Activated T-helper 1 cell treated with anti-CD3 and anti-CD28 coated beads, Interleukin-12 subunit alpha, Interleukin-12 subunit beta, Interleukin-2, Interleukin-4 antibody, amounts not matched to agents 30 ng/mL and 10 ng/mL and 1 ng/mL, durations not matched to agents 14 hours and 24 hours and 36 hours (primary cell): Measurements from ENCODE around the gene MN1. TPM values are rescaled to one million over a fixed set of nuclear protein-coding genes. Genes with fewer than 3 reads are reported as not detected.

Experiments used
- DNase-seq: peaks from one replicate; pipeline ENCODE4 v3.0.0; 2021; ENCODE audit warnings: low spot score
- H3K27ac Mint-ChIP-seq: one replicate; pipeline ENCODE4 v1.8.0; 2021; ENCODE audit warnings: mild to moderate bottlenecking, mixed read lengths
- H3K27me3 Mint-ChIP-seq: one replicate; pipeline ENCODE4 v1.8.0; 2022; ENCODE audit warnings: mild to moderate bottlenecking, moderate library complexity, mixed read lengths; ENCODE audit not compliant: insufficient read depth
- H3K36me3 Mint-ChIP-seq: one replicate; pipeline ENCODE4 v1.8.0; 2021; ENCODE audit warnings: low read depth, mixed read lengths
- H3K4me1 Mint-ChIP-seq: one replicate; pipeline ENCODE4 v1.8.0; 2021; ENCODE audit warnings: low read depth, mixed read lengths
- H3K4me3 Mint-ChIP-seq: one replicate; pipeline ENCODE4 v1.8.0; 2021; ENCODE audit warnings: mild to moderate bottlenecking, moderate library complexity, mixed read lengths
- H3K9me3 Mint-ChIP-seq: one replicate; pipeline ENCODE4 v1.8.0; 2021; ENCODE audit warnings: mixed read lengths
- intact Hi-C: fragments of 100-400 bp; cut with micrococcal nuclease; formaldehyde crosslinking; loops from one replicate; pipeline ENCODE4 v1.15.1; 2024
- total RNA-seq: library from RNA; stranded (reverse); gene quantifications from 2 replicates; pipeline ENCODE4 v1.2.3, GENCODE V29; 2022

The MN1 gene
- total RNA-seq, 1 donor from 2014 or later: 0.08 TPM

DNA sequence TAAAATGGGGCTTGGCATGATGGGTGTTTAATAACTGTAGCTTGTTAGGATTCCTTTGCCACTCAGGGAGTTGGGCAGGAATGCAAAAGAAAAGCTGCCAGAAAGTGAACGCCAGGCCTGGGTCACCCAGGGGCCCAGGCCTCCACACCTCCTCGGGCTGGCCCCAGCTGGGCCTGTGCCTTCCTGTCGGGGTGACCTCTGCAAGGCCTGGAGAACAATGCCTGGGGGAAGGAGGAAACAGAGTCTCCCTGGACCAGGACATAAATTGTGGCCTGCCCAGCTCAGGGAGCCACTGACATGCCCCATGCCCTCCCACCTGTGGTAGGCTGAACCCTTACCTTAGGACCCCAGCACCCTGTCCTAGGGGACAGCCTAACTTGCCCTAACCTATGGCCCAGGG lies 21.9 kb downstream of the MN1 start:
- intact Hi-C loops: no loop called here
- H3K27me3 Mint-ChIP-seq: peaks cover 8% of the 10 kb centered on the region
- no peaks in the 10 kb centered on the region for H3K9me3 Mint-ChIP-seq
- H3K27ac Mint-ChIP-seq: no peak overlapping the region
- no peak for DNase-seq
- H3K36me3 Mint-ChIP-seq: no peaks in the 10 kb centered on the region
- no peak overlapping the region for H3K4me3 Mint-ChIP-seq
- H3K4me1 Mint-ChIP-seq: no peaks in the 10 kb centered on the region

GRCh38 chr22:27778294-27779090 lies 23.1 kb downstream of the MN1 start:
- Mint-ChIP-seq H3K36me3 (no peaks in the 10 kb centered on the region), H3K27me3 (peaks cover 6% of the 10 kb centered on the region), H3K4me1 (no peaks in the 10 kb centered on the region), H3K27ac (no peak overlapping the region), H3K9me3 (no peaks in the 10 kb centered on the region), H3K4me3 (no peak overlapping the region)
- intact Hi-C loops: no loop called here
- no peak for DNase-seq

DNA sequence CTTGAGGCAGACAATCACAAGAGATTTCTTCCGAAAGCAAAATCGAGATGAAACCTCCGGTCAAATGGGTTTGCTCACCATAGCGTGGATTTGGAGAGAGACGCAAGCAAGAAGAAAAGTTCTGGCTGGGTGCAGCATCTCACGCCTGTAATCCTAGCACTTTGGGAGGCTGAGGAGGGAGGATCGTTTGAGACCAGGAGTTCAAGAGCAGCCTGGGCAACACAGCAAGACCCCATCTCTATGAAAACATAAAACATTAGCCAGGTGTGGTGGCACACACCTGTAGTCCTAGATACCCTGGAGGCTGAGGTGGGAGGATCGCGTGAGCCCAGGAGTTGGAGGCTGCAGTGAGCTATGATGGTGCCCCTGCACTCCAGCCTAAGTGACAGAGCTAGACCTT lies 24.4 kb downstream of the MN1 start:
- Mint-ChIP-seq H3K27ac (no peak overlapping the region), H3K4me1 (no peaks in the 10 kb centered on the region), H3K36me3 (no peaks in the 10 kb centered on the region), H3K4me3 (no peak overlapping the region), H3K27me3 (peaks cover 6% of the 10 kb centered on the region), H3K9me3 (no peaks in the 10 kb centered on the region)
- no peak for DNase-seq
- intact Hi-C loops: no loop called here

- no peak overlapping the region for H3K27ac Mint-ChIP-seq
- no peaks in the 10 kb centered on the region for H3K9me3 Mint-ChIP-seq
- no peaks in the 10 kb centered on the region for H3K4me1 Mint-ChIP-seq
- DNase-seq: no peak
- intact Hi-C loops: no loop called here
- H3K27me3 Mint-ChIP-seq: peaks cover 6% of the 10 kb centered on the region
- H3K4me3 Mint-ChIP-seq: no peak overlapping the region
- no peaks in the 10 kb centered on the region for H3K36me3 Mint-ChIP-seq
Observed at GRCh38 chr22:27776650-27776958, 25.0 kb downstream of the MN1 start.

DNA sequence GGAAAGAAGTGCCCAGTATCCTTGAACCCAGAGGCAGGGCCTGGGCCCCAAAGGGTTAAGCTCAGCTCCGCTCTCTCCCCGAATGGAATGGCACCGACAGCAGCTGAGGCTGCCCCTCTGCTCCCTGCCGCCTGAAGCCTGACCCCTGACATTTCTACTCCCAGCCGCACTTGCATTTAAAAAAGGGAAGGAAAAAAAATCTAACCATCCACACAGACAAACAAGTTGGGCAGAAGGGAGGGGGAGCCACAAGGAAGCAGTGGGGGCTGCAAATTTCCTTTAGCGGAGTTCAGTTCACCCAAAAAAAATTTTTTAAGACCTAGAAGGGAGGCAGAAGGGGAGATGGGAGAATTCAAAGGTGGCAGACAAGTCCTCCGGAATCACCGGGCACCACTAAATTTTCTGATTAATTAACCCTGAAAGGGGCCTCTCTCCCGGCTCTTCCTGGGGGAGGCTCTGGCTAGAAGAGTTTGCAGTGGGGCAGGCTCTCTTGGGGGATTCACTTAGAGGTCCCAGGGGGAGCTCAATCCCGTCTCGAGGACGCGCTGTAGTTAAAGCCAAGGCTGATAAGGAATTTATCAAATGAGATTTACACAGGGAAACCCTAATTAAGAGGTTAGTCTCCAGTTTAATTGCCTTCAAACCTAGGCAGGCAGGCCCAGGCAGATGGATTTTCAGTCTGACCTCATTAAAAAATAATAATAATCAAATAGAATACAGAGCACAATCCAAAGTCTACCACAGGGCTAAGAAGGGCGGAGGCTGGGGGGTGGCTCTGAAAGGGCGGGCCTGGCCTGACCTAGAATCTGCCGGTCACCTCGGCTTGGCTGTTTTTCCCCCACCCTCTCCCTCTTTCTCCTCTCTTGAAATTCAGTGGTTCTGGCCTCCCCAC lies 25.6 kb downstream of the MN1 start:
- Mint-ChIP-seq H3K36me3 (no peaks in the 10 kb centered on the region), H3K27me3 (peaks cover 6% of the 10 kb centered on the region), H3K9me3 (no peaks in the 10 kb centered on the region), H3K4me1 (no peaks in the 10 kb centered on the region), H3K4me3 (no peak overlapping the region), H3K27ac (no peak overlapping the region)
- intact Hi-C loops: no loop called here
- no peak for DNase-seq

DNA sequence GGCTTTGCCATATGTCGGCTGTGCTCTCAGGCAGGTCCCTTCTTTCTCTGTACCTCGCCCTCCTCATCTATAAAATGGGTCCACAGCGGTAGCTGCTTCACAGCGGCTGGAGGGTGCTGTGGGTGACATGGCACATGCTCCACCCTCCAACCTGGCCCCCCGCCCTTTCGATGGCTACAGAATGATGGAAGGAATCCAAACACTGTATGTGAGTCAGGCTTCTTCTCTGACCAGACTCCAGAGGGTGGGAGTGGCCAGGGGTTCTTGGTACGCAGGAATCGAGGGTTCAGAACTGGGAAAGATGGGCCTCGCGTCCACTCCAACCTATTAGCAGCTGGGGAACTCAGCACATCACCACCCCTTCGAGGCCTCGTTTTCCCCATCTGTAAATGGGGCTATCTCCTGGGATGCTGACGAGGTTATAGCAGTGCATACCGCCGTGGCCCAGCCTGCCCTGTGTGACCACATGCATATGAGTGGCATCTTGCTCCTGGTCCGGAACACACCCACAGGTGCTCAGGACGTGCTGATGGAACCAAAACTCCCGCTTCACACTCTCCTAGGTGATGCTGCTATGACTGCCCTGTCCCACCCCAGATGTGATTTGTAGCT lies 26.4 kb downstream of the MN1 start:
- Mint-ChIP-seq H3K27me3 (peaks cover 6% of the 10 kb centered on the region), H3K4me3 (no peak overlapping the region), H3K9me3 (no peaks in the 10 kb centered on the region), H3K27ac (no peak overlapping the region), H3K4me1 (no peaks in the 10 kb centered on the region), H3K36me3 (no peaks in the 10 kb centered on the region)
- DNase-seq: no peak
- intact Hi-C loops: no loop called here

DNA sequence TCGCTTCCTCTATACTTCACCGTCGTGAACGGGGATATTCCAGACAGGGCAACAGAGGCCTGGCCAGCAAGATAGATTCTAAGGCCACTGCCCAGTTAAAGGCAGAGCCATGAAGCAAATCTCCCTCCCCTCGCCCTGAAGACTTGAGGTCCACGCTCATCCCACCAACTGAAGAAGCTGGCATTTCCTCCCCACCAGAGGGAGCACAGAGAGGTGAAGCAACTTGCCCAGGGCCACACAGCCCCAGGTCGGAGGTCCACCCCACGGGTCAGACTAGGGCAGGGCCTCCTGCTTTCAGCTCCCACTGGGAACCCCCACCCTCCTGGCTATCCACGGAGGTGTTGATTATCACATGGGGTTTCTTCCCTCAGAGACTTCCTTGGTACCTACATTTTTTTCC lies 27.4 kb downstream of the MN1 start:
- no peaks in the 10 kb centered on the region for H3K36me3 Mint-ChIP-seq
- intact Hi-C loops: no loop called here
- H3K27me3 Mint-ChIP-seq: peaks cover 6% of the 10 kb centered on the region
- no peak overlapping the region for H3K4me3 Mint-ChIP-seq
- no peaks in the 10 kb centered on the region for H3K4me1 Mint-ChIP-seq
- no peaks in the 10 kb centered on the region for H3K9me3 Mint-ChIP-seq
- DNase-seq: no peak
- H3K27ac Mint-ChIP-seq: no peak overlapping the region

GRCh38 chr22:27772984-27773498 lies 28.5 kb downstream of the MN1 start:
- no peaks in the 10 kb centered on the region for H3K9me3 Mint-ChIP-seq
- H3K36me3 Mint-ChIP-seq: no peaks in the 10 kb centered on the region
- H3K4me3 Mint-ChIP-seq: no peak overlapping the region
- peaks cover 6% of the 10 kb centered on the region for H3K27me3 Mint-ChIP-seq
- H3K4me1 Mint-ChIP-seq: no peaks in the 10 kb centered on the region
- H3K27ac Mint-ChIP-seq: no peak overlapping the region
- DNase-seq: no peak
- intact Hi-C loops: no loop called here

GRCh38 chr22:27772081-27772983 lies 29.2 kb downstream of the MN1 start:
- no peaks in the 10 kb centered on the region for H3K36me3 Mint-ChIP-seq
- peaks cover 8% of the 10 kb centered on the region for H3K27me3 Mint-ChIP-seq
- intact Hi-C loops: no loop called here
- no peaks in the 10 kb centered on the region for H3K4me1 Mint-ChIP-seq
- no peak for DNase-seq
- H3K4me3 Mint-ChIP-seq: no peak overlapping the region
- no peaks in the 10 kb centered on the region for H3K9me3 Mint-ChIP-seq
- H3K27ac Mint-ChIP-seq: no peak overlapping the region

GRCh38 chr22:27771637-27772036 lies 29.9 kb downstream of the MN1 start:
- intact Hi-C loops: no loop called here
- DNase-seq: no peak
- Mint-ChIP-seq H3K9me3 (no peaks in the 10 kb centered on the region), H3K36me3 (no peaks in the 10 kb centered on the region), H3K27me3 (peaks cover 8% of the 10 kb centered on the region), H3K4me3 (no peak overlapping the region), H3K4me1 (no peaks in the 10 kb centered on the region), H3K27ac (no peak overlapping the region)

- H3K9me3 Mint-ChIP-seq: no peaks in the 10 kb centered on the region
- intact Hi-C loops: no loop called here
- DNase-seq: no peak
- no peak overlapping the region for H3K27ac Mint-ChIP-seq
- H3K36me3 Mint-ChIP-seq: no peaks in the 10 kb centered on the region
- H3K27me3 Mint-ChIP-seq: peaks cover 6% of the 10 kb centered on the region
- no peak overlapping the region for H3K4me3 Mint-ChIP-seq
- H3K4me1 Mint-ChIP-seq: no peaks in the 10 kb centered on the region
Observed at GRCh38 chr22:27769012-27769411, 32.5 kb downstream of the MN1 start.

DNA sequence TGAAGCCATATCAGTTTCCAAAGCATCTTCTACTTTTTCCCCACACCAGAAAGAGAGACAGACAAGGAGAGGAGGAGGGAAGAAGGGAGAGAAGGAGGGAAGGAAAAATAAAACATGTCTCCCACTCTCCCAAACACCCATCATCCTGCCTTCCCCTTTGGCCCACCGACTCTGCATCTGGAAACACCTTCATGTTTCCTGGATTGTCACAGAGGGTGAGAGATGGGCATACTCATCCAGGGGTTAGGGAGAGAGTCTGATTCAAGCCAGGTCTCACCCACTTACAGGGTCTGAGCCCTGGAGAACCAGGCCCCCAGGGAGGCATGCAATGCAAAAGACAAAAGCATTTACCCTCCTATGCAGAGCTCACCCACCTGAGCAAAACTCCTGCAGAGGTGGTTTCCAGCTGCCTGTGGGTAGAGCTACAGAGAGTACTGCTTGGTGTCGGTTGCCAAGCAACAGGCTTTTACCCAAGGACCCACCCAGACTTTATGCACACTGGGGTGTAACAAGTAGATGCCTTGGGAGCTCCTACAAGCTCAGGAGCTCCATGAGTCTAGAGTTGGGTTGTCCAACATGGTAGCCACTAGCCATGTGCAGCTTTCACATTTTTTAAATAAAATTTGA lies 33.4 kb downstream of the MN1 start:
- no peak for DNase-seq
- Mint-ChIP-seq H3K4me1 (no peaks in the 10 kb centered on the region), H3K4me3 (no peak overlapping the region), H3K36me3 (no peaks in the 10 kb centered on the region), H3K27me3 (peaks cover 6% of the 10 kb centered on the region), H3K9me3 (no peaks in the 10 kb centered on the region), H3K27ac (no peak overlapping the region)
- intact Hi-C loops: no loop called here
